ENCODE results near the gene JMJD1C.

JMJD1C gene

GRCh38 chr10:63477927-63478326, 12.2 kb upstream of the JMJD1C start:
- DNase-seq = no peak

DNA sequence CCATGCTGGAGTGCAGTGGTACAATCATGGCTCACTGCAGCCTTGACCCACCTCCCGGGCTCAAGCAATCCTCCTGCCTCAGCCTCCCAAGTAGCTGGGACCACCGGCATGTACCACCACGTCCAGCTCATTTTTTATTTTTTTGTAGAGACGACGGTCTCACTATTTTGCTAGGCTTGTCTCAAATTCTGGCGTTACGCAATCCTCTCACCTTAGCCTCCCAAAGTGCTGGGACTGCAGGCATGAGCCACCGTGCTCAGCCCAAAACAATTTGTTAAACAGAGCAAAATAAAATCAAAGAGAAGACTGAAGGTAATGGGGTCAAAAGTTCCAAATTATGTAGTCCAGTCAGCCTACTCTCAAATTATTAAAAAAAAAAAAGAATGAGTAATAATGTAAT, 8.7 kb upstream of the JMJD1C start:
- DNase-seq = no peak

- no peak for DNase-seq
Observed at GRCh38 chr10:63470928-63471327, 5.2 kb upstream of the JMJD1C start.

- no peak for DNase-seq
Observed at GRCh38 chr10:63468947-63469346, 3.2 kb upstream of the JMJD1C start.

- no peak for DNase-seq
Observed at GRCh38 chr10:63467841-63468240, 2.1 kb upstream of the JMJD1C start.

GRCh38 chr10:63466144-63466935, 563 bp upstream of the JMJD1C start:
- DNase-seq = peak; percentile 57

GRCh38 chr10:63464402-63465292, 1.1 kb downstream of the JMJD1C start:
- no peak for DNase-seq

- DNase-seq = no peak
Observed at GRCh38 chr10:63462442-63462841, 3.3 kb downstream of the JMJD1C start.

GRCh38 chr10:63458177-63458576, 7.6 kb downstream of the JMJD1C start:
- DNase-seq = no peak

DNA sequence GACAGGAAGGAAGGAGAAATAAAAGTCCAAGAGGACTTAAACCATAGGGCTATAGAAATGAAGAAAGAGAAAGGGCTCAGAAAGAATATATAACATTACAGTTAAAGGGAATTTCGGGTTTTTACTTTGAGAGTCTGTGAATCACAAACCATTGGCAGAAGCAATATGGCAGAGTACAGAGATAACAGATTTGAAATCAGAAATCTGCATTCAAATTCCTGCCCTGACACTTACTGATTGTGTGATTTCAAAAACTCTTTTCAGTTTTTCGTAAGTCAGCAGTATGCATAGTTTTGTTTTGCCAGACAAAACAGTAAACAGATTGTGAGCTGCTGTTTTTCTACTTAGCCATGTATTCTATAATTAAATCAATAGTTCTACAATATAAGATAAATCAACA, 8.2 kb downstream of the JMJD1C start:
- no peak for DNase-seq

DNA sequence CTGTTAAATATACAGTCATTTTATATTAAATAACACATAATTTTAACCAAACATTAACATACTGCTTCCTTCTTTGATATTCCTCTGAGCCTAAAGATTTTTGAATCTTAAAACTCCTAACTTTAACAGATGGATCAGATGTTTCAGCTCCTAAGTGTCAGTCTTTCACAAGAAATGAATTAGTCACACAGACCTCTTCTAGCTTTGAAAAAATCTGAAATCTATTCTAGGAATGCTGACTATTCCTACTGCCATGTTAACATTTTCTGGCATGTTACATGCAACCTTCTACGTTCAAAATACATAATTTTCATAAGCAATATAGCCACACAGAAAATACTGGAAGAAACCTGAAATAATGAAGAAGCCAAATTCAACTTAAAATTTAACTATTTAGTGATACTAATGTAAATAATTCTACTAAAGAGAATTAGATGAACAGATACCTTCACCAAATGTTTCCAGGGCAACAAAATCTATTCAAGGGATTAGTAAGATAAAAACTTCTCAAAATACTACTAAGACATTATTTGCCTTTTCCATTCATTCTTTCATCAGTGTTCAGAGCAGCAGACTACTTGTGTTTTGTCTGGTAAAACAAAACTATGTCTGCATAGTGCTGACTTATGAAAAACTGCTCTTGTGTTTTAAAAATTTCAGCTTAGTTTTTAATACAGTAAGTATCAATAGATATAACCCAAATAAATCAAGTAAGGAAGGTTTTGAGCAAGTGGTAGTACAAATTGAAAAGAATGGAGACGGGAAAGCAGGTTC, 9.2 kb downstream of the JMJD1C start:
- no peak for DNase-seq

DNA sequence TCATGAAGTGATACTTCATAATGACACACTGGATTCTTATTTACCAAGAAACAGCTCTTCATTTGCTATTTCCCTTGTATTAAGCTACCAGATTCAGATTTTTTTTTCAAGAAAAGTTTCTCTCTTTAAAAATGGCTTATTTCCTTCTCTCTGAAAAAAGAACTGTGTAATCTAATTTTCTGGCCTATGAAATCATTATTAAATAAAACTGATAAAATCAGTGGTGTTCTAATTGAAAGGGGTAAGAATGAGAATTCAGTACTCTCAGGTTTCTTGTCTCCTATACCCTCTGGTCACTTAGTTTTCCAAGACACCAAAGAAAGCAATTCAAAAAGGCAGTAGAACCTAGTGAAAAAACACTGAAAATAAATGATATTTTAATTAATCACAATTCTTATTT, 10.3 kb downstream of the JMJD1C start:
- no peak for DNase-seq

- DNase-seq = no peak
Observed at GRCh38 chr10:63454631-63455030, 11.1 kb downstream of the JMJD1C start.

- DNase-seq = no peak
Observed at GRCh38 chr10:63452524-63452923, 13.3 kb downstream of the JMJD1C start.

- DNase-seq = no peak
Observed at GRCh38 chr10:63446716-63447440, 18.9 kb downstream of the JMJD1C start.

DNA sequence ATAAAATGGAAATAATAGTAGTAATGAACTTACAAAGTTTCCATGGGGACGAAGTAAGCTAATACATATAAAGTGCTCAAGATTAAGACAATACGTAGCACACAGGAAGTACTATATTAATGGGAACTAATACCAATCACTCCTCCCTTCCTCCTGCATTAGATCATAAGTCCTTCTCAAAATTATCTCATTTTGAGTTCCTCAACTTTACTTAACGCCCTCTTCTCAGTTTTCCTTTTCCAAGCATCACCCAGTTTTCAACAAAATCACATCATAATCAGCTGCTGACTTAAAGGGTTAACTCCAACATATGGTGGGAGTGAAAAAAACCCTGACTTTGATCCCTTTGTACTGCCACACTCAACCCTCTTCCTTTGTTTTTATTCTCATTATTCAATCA, 24.4 kb downstream of the JMJD1C start:
- DNase-seq = no peak

GRCh38 chr10:63439607-63440006, 26.2 kb downstream of the JMJD1C start:
- DNase-seq = no peak

DNA sequence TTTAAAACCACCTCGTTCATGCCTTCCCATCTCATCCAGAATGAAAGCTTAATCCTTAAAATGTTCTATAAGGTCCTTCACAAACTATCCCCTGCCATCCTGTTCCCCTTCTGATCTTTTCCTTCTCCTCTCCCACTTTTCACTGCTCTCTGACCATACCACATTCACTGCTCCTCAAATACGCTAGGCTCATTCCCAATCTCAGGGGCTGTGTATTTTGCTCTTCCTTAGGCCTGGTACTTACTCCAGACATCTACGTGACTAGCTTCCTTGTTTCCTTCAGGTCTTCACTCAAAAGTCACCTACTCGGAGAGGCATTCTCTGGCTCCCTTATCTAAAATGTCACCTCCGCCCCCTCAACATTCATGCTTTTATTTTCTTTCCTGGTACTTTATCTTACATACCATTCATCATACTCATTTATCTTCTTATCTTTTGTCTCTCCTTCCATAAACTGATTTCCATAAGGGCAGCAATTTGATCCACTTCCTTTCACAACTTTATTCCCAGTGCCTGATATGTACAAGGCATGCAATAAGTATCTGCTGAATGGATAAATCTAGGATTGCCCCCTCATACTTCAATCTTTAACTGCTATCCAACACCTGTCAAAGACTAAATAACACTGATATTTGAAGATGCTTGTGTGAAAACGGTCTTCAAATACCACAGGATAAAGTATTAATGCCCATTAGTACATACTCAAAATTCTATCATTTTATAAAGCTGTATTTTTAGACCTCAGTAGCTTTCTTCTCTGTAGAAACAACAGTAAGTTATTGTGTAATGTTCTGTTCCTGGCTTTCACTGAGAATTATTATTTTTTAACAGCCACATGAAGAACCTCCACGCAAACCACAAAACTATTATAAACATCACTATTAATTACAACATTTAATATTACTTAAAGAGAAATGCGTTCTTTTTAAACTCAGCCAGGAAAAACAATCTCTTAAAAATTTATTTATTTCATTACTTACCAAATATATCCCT, 27.0 kb downstream of the JMJD1C start:
- no peak for DNase-seq

- no peak for DNase-seq
Observed at GRCh38 chr10:63437116-63437949, 28.4 kb downstream of the JMJD1C start.

- DNase-seq = no peak
Observed at GRCh38 chr10:63436225-63436624, 29.6 kb downstream of the JMJD1C start.
